ENCODE results near the gene BCAS1.
A peak's percentile ranks its signal among the peaks of the same experiment; 100 is the strongest.

The BCAS1 gene

GRCh38 chr20:53917145-53918019 lies 153.0 kb downstream of the BCAS1 start:
- DNase-seq = no peak

GRCh38 chr20:53916173-53916512 lies 154.3 kb downstream of the BCAS1 start:
- DNase-seq = no peak

- peak; percentile 61 for DNase-seq
Observed at GRCh38 chr20:53915446-53916172, 154.8 kb downstream of the BCAS1 start.

GRCh38 chr20:53914781-53915445 lies 155.5 kb downstream of the BCAS1 start:
- DNase-seq = no peak

GRCh38 chr20:53914091-53914780 lies 156.2 kb downstream of the BCAS1 start:
- no peak for DNase-seq

GRCh38 chr20:53911301-53911700 lies 159.1 kb downstream of the BCAS1 start:
- DNase-seq = no peak

- no peak for DNase-seq
Observed at GRCh38 chr20:53910351-53911002, 159.9 kb downstream of the BCAS1 start.

GRCh38 chr20:53907968-53908751 lies 162.2 kb downstream of the BCAS1 start:
- no peak for DNase-seq

- DNase-seq = no peak
Observed at GRCh38 chr20:53905820-53906191, 164.6 kb downstream of the BCAS1 start.

- no peak for DNase-seq
Observed at GRCh38 chr20:53905019-53905819, 165.2 kb downstream of the BCAS1 start.

GRCh38 chr20:53904261-53904660 lies 166.1 kb downstream of the BCAS1 start:
- no peak for DNase-seq

GRCh38 chr20:53903652-53903987 lies 166.8 kb downstream of the BCAS1 start:
- no peak for DNase-seq

GRCh38 chr20:53902968-53903651 lies 167.3 kb downstream of the BCAS1 start:
- no peak for DNase-seq

GRCh38 chr20:53901497-53902096 lies 168.8 kb downstream of the BCAS1 start:
- no peak for DNase-seq

GRCh38 chr20:53901064-53901463 lies 169.3 kb downstream of the BCAS1 start:
- DNase-seq = no peak

GRCh38 chr20:53900380-53900999 lies 169.9 kb downstream of the BCAS1 start:
- DNase-seq = no peak

- peak; percentile 12 for DNase-seq
Observed at GRCh38 chr20:53899351-53900167, 170.8 kb downstream of the BCAS1 start.

GRCh38 chr20:53898556-53898931 lies 171.8 kb downstream of the BCAS1 start:
- no peak for DNase-seq

Data from NCI-H2029 (cell line).